ENCODE data around the gene ISM1.

The ISM1 gene

DNA sequence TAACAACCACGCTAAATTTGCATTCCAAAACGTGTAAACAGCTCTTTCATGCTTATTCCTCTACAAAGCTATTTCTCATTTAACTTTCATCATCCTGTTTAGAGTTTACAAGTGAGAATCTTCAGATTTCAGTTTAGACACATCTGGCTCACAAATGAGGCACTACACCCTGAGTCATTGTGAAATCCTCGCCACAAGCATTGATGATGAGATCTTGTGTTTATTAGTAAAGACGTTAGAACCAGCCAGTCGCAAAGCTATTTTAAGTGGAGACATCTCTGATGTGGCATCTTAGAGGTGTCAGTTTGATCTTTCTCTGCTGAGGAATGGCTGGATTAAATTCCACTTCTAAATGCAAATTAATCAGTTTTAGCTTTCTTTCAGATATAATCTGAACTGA, 8.3 kb upstream of the ISM1 start:
- no peaks in the 10 kb centered on the region for H3K36me3 Mint-ChIP-seq (ENCODE audit: low read depth)
- H3K4me1 Mint-ChIP-seq (ENCODE audit: low read depth), result peaks cover 4% of the 10 kb centered on the region
- H3K27ac Mint-ChIP-seq, result no peak overlapping the region
- H3K27me3 Mint-ChIP-seq, result peaks cover 54% of the 10 kb centered on the region
- H3K9me3 Mint-ChIP-seq, result no peaks in the 10 kb centered on the region
- no peak for DNase-seq
- no peak overlapping the region for H3K4me3 Mint-ChIP-seq

DNA sequence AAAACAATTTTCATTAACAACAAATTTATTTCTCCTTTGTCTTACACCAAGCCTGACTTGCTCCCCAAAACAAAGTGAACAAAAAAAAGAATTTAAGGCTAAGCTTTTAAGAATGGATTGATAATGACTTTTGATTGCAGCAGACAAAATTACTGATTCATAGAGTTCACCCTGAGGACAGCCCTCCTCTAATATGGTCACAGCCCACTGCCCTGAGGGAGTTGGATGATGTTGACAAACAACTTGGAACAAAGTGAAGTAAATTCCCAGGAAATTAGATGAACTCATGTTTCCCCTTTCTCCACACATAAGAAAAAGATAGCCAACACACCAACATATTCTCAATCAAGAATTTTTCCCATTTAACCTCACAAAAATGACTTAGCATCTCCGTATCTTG, 7.7 kb upstream of the ISM1 start:
- H3K27ac Mint-ChIP-seq, result no peak overlapping the region
- peaks cover 60% of the 10 kb centered on the region for H3K27me3 Mint-ChIP-seq
- H3K4me3 Mint-ChIP-seq, result no peak overlapping the region
- no peaks in the 10 kb centered on the region for H3K36me3 Mint-ChIP-seq (ENCODE audit: low read depth)
- no peak for DNase-seq
- peaks cover 4% of the 10 kb centered on the region for H3K4me1 Mint-ChIP-seq (ENCODE audit: low read depth)
- no peaks in the 10 kb centered on the region for H3K9me3 Mint-ChIP-seq

DNA sequence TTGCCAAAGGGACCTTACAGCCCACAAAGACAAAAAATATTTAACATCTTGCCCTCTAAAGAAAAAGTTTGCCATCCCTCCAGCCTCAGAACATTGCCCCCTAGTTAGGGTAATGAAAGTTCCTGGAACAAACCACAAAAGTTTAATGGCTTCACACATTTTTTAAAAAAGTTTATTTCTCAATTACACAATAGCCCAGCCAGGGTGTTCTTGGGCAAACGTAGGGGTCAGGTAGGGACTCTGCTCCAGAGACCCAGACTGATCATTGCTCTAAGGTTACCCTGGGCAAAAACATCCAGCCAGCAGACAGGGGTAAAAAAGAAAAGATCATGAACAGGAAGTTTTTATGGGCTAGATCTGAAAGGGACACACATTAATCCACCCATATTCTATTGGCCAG, 4.5 kb upstream of the ISM1 start:
- Mint-ChIP-seq H3K4me3 (no peak overlapping the region), H3K27ac (no peak overlapping the region), H3K9me3 (no peaks in the 10 kb centered on the region), H3K27me3 (peaks cover 83% of the 10 kb centered on the region), H3K4me1 (ENCODE audit: low read depth) (peaks cover 16% of the 10 kb centered on the region), H3K36me3 (ENCODE audit: low read depth) (peaks cover 2% of the 10 kb centered on the region)
- no peak for DNase-seq

DNA sequence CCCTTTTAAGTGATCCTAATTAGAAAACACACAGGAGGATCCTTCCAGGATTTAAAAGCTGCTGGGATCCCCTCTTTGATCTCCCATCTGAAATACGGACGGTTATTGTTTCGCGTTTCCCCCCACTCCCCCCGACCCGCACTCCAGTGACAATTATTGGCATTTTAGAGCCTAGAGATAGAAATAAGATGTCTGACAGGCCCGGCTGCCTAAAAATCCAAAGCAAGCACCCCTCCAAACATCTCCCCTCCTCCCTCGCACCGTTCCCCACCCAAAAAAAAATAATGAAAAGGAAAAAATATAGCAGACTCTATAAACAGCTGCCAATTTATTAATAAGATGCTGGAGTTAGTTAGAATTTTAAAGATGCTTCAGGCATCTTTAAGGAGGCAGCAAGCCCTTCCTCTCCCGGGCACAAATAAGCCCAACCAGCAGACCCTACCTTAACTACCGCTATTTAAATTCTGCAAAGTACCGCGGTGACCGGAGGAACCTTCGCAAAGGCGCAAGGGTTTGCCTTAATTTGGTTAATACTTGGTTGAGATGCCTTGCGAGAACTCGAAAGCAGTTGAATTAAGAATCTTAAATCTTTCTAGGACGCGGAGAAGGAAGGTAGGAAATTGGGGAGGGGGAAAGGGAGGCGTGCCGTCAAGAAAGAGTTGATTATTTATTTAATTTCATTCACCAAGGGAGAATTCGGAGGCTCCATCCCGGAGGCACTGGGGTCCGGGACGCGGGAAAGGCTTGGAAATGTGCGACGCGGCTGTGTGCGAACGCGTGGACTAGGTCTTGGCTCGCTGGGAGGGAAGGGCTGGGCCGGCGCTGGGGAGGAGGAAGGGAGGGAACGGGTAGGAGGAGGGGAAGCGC, 1.5 kb upstream of the ISM1 start:
- Mint-ChIP-seq H3K27me3 (peaks cover 79% of the 10 kb centered on the region), H3K9me3 (no peaks in the 10 kb centered on the region), H3K36me3 (ENCODE audit: low read depth) (peaks cover 2% of the 10 kb centered on the region), H3K27ac (no peak overlapping the region), H3K4me1 (ENCODE audit: low read depth) (peaks cover 23% of the 10 kb centered on the region), H3K4me3 (peak overlapping the region; percentile 79)
- no peak for DNase-seq

DNA sequence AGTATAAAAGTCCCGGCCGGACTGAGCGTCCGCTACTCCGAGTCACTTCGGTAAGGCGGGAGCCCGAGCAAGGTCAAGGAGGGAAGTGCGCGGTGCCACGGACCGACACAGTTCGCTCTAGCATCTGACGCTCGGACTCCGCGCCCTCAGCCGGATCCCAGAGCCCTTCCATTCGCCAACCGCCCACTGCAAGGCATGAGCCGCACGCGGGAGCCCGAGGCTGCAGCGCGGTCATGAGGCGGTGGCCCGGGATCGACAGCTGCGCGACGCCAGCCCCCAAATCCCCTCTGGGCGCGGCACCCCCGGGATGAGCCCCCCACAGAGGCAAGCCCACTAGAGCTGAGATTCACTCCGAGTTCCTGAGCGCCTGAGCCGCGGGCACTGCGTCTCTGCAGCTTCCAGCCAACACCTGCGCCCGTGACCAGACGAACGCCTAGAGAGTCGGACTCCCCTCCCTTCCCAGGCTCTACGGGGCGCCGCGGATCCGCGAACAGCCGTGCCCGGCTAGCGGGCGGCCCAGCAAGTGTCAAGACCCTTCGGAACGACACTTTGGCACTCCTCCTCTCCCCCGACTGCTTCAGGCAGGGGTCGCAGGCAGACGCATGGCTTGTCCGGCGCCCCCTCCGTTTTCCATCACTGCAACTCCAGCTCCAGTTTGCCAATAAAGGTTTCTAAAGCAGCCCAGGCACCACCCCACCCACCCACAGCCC, 725 bp upstream of the ISM1 start:
- peaks cover 2% of the 10 kb centered on the region for H3K36me3 Mint-ChIP-seq (ENCODE audit: low read depth)
- no peaks in the 10 kb centered on the region for H3K9me3 Mint-ChIP-seq
- peak overlapping the region; percentile 79 for H3K4me3 Mint-ChIP-seq
- peaks cover 23% of the 10 kb centered on the region for H3K4me1 Mint-ChIP-seq (ENCODE audit: low read depth)
- H3K27me3 Mint-ChIP-seq, result peaks cover 73% of the 10 kb centered on the region
- DNase-seq, result peak; percentile 63
- peak overlapping the region; percentile 18 for H3K27ac Mint-ChIP-seq

DNA sequence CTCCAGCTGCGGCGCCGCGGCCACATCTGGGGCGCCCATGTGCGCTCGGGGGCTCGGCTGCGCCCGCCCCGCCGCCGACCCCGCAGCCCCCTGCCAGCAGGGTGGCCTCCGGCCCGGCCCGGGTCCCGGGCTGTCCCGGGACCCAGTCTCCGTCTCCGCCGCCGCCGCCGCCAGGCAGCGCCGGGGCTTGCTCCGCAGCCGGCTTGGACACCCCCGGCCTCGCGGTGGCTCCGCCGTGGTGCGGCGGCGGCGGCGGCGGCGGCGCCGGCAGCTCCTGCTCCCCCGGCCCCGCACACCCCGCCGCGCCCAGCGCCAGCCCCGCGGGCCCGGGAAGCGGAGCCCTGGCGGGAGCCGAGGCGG, 219 bp downstream of the ISM1 start:
- H3K27ac Mint-ChIP-seq, result no peak overlapping the region
- H3K4me3 Mint-ChIP-seq, result no peak overlapping the region
- peaks cover 23% of the 10 kb centered on the region for H3K4me1 Mint-ChIP-seq (ENCODE audit: low read depth)
- H3K36me3 Mint-ChIP-seq (ENCODE audit: low read depth), result peaks cover 2% of the 10 kb centered on the region
- H3K9me3 Mint-ChIP-seq, result no peaks in the 10 kb centered on the region
- DNase-seq, result no peak
- peaks cover 63% of the 10 kb centered on the region for H3K27me3 Mint-ChIP-seq

DNA sequence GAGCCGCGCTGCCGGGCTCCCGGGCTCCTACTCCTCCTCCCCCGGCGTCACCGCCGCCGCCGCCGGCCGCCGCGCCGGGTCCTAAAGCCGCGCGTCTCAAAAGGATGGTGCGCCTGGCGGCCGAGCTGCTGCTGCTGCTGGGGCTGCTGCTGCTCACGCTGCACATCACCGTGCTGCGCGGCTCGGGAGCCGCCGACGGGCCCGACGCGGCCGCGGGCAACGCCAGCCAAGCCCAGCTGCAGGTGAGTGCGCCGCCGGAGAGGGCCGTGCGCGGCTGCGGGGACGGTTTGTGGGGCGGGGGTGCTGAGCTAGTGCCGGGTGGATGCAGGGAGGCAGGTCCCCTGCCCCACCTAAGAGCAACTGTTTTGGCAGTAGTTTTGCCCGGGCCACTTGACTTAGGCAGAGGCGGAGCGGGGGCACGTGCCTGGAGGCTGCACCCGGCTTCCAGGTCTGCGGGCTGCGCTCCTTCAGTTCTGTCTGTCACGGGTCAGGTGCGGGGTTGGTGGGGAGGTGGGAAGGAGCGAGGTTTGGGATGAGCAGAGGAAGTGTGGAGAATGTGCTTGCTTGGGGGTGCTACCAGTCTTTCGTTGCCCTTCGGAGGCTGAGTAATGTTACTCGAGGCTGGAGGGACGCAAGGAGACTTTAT, 722 bp downstream of the ISM1 start:
- peak; percentile 81 for DNase-seq
- H3K4me3 Mint-ChIP-seq, result peak overlapping the region; percentile 77
- H3K27me3 Mint-ChIP-seq, result peaks cover 58% of the 10 kb centered on the region
- H3K27ac Mint-ChIP-seq, result peak overlapping the region; percentile 66
- H3K4me1 Mint-ChIP-seq (ENCODE audit: low read depth), result peaks cover 23% of the 10 kb centered on the region
- H3K9me3 Mint-ChIP-seq, result peaks cover 4% of the 10 kb centered on the region
- H3K36me3 Mint-ChIP-seq (ENCODE audit: low read depth), result peaks cover 5% of the 10 kb centered on the region

DNA sequence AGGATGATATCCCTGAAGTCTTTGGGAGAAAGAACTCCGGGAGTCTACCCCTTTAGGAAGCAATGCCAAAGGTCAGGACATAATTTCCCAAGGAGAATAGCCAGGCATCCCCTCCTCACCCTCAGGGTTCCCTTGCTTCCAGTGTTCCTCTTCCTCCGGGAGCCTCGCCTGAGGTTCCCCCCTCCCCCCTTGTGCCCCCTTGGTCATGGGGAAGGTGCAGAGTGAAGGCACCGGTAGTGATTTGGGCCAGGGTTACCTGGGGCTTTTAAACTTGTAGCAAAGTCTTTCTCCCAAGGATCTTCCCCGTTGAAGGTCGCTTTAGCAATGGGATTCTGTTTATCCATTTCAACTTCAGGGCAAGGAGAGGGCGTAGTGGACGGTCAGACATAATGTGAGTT, 1.2 kb downstream of the ISM1 start:
- Mint-ChIP-seq H3K36me3 (ENCODE audit: low read depth) (peaks cover 5% of the 10 kb centered on the region), H3K27ac (no peak overlapping the region), H3K4me3 (peak overlapping the region; percentile 77), H3K9me3 (peaks cover 4% of the 10 kb centered on the region), H3K4me1 (ENCODE audit: low read depth) (peaks cover 23% of the 10 kb centered on the region), H3K27me3 (peaks cover 55% of the 10 kb centered on the region)
- DNase-seq, result no peak

DNA sequence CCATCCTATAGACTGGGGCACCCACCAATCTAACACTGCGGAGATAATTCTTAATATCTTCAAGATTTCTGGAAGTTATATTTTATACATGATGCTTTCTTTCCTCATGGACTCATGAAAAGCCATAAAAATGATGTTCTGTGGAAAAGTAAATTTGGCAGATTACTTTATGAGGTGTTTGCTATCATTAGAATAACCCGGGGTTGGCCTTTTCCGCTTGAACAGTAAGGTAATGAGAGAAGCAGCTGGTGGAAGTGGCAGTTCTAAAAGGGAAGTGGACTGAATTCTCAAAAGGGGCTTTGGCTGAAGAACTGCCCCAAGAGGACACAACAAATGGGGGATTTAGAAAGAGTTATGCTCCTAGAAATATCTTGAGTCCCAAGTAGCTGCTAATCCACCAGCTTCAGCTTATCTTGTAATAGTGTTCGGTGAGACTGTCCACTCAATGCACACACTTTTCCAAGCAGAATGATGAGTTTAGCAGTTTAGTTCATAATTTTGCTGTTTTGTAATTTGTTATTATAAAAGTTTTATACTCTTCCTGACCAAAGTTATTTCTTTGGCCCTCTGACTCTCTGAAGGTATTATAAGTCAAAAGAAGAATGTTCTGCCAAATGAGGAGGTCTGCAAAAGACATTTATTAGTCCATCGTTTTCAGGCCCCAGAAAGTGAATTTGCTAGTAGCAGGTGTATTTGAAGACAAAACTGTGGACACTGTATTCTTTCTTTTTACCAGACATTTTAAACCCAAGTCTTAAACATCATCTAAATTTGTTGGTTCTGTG, 2.9 kb downstream of the ISM1 start:
- no peak for DNase-seq
- Mint-ChIP-seq H3K9me3 (peaks cover 8% of the 10 kb centered on the region), H3K36me3 (ENCODE audit: low read depth) (peaks cover 8% of the 10 kb centered on the region), H3K27ac (no peak overlapping the region), H3K4me1 (ENCODE audit: low read depth) (peaks cover 30% of the 10 kb centered on the region), H3K27me3 (peaks cover 39% of the 10 kb centered on the region), H3K4me3 (no peak overlapping the region)

DNA sequence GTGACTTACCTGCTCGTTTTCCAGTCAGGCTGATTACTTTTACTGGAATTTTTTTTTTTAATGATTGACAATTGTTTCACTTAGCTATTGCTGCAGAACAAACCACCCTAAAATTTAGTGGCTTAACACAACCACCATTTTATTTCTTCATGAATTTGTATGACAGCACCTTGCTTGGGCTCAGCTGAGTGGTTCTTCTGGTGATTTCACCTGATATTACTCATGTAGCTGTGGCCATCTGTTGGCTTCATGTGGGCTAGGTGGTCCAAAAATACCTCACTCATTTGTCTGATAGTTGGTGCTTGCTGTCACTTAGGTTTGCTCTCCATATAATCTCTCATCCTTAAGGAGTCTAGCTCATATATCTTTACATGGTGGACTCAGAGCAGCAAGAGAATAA, 5.3 kb downstream of the ISM1 start:
- Mint-ChIP-seq H3K4me3 (no peak overlapping the region), H3K27me3 (peaks cover 21% of the 10 kb centered on the region), H3K27ac (no peak overlapping the region), H3K4me1 (ENCODE audit: low read depth) (peaks cover 41% of the 10 kb centered on the region), H3K36me3 (ENCODE audit: low read depth) (peaks cover 6% of the 10 kb centered on the region), H3K9me3 (peaks cover 13% of the 10 kb centered on the region)
- DNase-seq, result no peak

DNA sequence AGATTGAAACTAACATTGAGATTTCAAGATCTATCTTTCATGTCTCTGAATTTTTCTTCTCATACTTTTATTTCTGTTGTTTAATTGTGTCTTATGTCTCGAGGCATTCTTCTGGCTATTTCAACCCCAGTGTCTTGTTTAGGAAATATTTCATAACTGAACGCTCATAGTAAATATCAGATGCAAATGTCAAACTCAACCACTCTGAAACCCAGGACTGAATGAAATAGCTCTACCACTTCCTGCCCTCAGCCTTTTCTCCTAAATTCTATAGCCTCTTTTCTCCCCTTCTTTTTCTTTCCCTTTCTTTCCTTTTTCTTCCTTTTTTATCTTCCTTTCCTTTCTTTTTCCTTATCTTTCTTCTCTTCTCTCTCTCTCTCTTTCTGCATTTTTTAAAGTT, 7.7 kb downstream of the ISM1 start:
- peak overlapping the region; percentile 15 for H3K4me3 Mint-ChIP-seq
- peaks cover 13% of the 10 kb centered on the region for H3K9me3 Mint-ChIP-seq
- peaks cover 6% of the 10 kb centered on the region for H3K36me3 Mint-ChIP-seq (ENCODE audit: low read depth)
- H3K4me1 Mint-ChIP-seq (ENCODE audit: low read depth), result peaks cover 43% of the 10 kb centered on the region
- H3K27me3 Mint-ChIP-seq, result peaks cover 5% of the 10 kb centered on the region
- peak overlapping the region; percentile 87 for H3K27ac Mint-ChIP-seq
- no peak for DNase-seq

DNA sequence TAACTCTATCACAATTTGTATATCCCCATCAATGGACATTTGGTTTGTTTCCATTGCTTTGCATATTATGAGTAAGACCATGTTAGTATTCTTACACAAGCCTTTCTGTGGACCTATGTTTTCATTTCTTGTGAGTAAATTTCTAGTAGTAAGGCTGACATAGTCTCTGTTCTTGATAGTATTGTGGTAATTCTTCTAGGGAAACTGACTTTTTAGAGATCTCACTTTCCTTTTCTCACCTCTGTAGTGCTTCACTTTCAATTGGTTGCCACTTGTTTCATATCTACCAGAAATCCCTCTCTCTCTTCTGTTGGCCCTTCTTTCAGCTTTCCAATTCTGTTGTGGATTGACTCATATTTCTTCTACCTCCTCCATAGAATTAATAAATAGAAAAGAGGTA, 8.5 kb downstream of the ISM1 start:
- peak overlapping the region; percentile 87 for H3K27ac Mint-ChIP-seq
- peaks cover 13% of the 10 kb centered on the region for H3K9me3 Mint-ChIP-seq
- no peak for DNase-seq
- peaks cover 45% of the 10 kb centered on the region for H3K4me1 Mint-ChIP-seq (ENCODE audit: low read depth)
- no peak overlapping the region for H3K4me3 Mint-ChIP-seq
- H3K36me3 Mint-ChIP-seq (ENCODE audit: low read depth), result peaks cover 6% of the 10 kb centered on the region
- H3K27me3 Mint-ChIP-seq, result no peaks in the 10 kb centered on the region

DNA sequence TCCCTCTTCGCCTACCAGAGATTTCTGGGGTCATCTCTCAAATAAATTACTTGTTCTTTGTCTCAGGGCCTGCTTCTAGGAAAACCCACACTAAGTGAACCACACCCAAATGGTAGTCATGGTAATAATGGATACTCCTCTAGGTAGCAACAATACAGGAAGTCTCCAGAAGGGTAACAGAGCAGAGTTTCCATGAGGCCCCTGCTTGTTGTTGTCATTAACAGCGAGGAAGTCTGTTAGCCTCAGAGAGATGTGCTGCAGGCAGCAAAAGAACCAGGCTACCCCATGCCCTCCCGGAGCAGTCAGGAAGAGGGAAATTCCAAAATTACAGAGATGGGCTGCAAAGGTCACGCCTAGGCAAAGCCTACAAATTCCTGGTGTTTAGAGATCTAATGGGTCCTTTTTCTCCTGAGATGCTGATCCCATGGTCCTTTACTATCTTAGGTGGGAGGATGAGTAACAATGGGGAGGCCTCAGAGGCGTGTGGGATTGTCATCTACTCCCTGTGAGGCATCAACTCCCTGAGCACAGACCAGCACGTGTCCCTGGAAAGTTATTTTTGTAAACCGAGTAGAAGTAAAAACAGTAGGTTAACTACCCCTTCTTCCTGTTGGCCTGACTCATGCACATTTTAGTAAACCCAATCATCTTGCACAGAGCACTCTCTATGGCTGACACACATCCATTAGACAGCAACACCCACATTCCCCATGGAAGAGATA, 10.1 kb downstream of the ISM1 start:
- peaks cover 6% of the 10 kb centered on the region for H3K36me3 Mint-ChIP-seq (ENCODE audit: low read depth)
- H3K27me3 Mint-ChIP-seq, result no peaks in the 10 kb centered on the region
- H3K4me3 Mint-ChIP-seq, result no peak overlapping the region
- peaks cover 45% of the 10 kb centered on the region for H3K4me1 Mint-ChIP-seq (ENCODE audit: low read depth)
- no peak for DNase-seq
- H3K9me3 Mint-ChIP-seq, result peaks cover 13% of the 10 kb centered on the region
- H3K27ac Mint-ChIP-seq, result peak overlapping the region; percentile 85

DNA sequence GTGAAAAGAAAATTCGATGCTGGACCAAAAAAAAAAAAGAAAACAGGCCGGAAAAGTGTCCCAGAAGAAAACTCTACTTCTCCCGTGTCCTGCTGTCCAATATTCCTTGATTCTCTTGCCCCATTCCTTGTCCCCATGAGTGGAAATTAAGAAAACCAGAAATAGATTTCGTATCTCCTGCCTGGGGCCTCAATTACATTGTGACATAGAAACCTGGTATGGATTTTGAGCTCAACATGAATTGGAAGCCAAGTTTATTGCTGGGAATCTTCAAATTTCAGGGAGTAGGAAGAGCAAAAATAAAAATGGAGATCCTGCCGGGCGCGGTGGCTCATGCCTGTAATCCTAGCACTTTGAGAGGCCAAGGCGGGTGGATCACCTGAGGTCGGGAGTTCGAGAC, 11.9 kb downstream of the ISM1 start:
- DNase-seq, result no peak
- Mint-ChIP-seq H3K4me3 (no peak overlapping the region), H3K9me3 (peaks cover 10% of the 10 kb centered on the region), H3K27me3 (no peaks in the 10 kb centered on the region), H3K36me3 (ENCODE audit: low read depth) (peaks cover 3% of the 10 kb centered on the region), H3K4me1 (ENCODE audit: low read depth) (peaks cover 45% of the 10 kb centered on the region), H3K27ac (no peak overlapping the region)

Measured in activated T-cell treated with anti-CD3 and anti-CD28 coated beads, Interleukin-2, amount 50 U/mL, for 24 hours (primary cell).